GM18511 (cell line): ENCODE data around the gene CHRNB2.

Experiments used
- ATAC-seq: cut with Tn5 transposase; IDR thresholded peaks from one replicate; pipeline ENCODE4 v1.9.1; 2021; ENCODE audit warnings: mild to moderate bottlenecking, moderate library complexity; ENCODE audit not compliant: unreplicated experiment

Gene CHRNB2

DNA sequence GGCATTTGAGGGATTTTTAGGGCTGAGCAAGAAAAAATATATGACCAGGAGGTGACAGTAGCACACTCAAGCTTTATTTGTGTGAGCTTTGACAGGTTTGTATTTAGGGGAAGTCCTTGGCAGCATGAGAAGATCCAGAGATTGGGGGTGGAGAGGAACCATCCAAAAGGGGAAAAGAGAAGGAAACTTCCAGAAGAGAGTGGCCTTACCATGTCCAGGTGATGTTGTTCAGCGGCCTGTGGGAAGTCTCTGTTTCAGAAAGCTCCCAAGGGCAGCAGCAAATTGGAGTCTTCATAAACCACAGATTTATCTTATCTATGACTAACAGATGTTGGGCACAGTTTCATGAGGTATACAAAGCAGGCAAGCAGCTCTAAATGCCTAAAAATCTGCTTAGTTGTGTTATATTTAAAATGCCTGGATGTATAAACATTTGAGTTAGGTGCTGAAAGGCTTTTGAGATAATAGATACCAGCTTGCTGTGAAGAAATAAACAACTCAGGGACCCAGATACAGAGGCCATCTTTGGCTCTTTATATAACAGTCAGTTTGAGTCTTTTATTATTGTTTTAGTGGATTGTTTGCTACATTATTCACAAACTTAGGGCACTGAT is 61.6 kb downstream of the CHRNB2 start:
- no peak for ATAC-seq
